Sigmoid colon (tissue), 4 donors: Measurements from ENCODE around the gene TPK1.

Experiments used
- CTCF ChIP-seq, 4 experiments: fragments of 450-650 bp in 3 of 4; fragments of 200-600 bp in 1 of 4; IDR thresholded peaks; one replicate each; pipeline ENCODE4 v1.5.1; 2016 to 2019; ENCODE audit warnings: antibody characterized with exemption in 4 of 4, mild to moderate bottlenecking in 3 of 4, moderate library complexity in 2 of 4
- EP300 ChIP-seq, 4 donors: sonication (generic); formaldehyde crosslinking; IDR thresholded peaks; one replicate each; pipeline ENCODE4 v1.6.1; 2017; ENCODE audit warnings: antibody characterized with exemption in 4 of 4
- POLR2A ChIP-seq, 2 donors: fragments of 450-650 bp; IDR thresholded peaks; one replicate each; pipeline ENCODE4 v1.6.1; 2016; ENCODE audit warnings: antibody characterized with exemption in 2 of 2, mild to moderate bottlenecking in 2 of 2, moderate library complexity in 2 of 2

GRCh38 chr7:144771927-144772326 is 63.9 kb downstream of the TPK1 start:
- no peak for TF ChIP-seq POLR2A (IDR thresholded peaks at IDR 0.05)
- TF ChIP-seq CTCF (IDR thresholded peaks at IDR 0.05), result no peak
- TF ChIP-seq EP300 (IDR thresholded peaks at IDR 0.05), result no peak
